DND-41 (cell line): ENCODE data around the gene DUSP6.

ENCODE experiments used
- ATAC-seq: fragments of 200-7000 bp; cut with Tn5 transposase; 3 replicates; pipeline ENCODE4 v1.9.1; 2021; ENCODE audit warnings: low read depth; ENCODE audit not compliant: insufficient read depth
- DNase-seq: peaks from one replicate; pipeline ENCODE4 v3.0.0-alpha.2; 2020
- H2AFZ ChIP-seq: 2 replicates; pipeline ENCODE4 v1.6.0; 2012; ENCODE audit warnings: low read depth, low read length
- H3K27ac ChIP-seq: 2 replicates; pipeline ENCODE4 v1.5.1; 2012; ENCODE audit warnings: low read length, inconsistent platforms
- H3K27me3 ChIP-seq: fragments of 200-600 bp; sonication (generic); 2 replicates; pipeline ENCODE4 v1.6.0; 2012; ENCODE audit warnings: low read length, mild to moderate bottlenecking, inconsistent platforms; ENCODE audit not compliant: insufficient read depth, poor library complexity
- H3K36me3 ChIP-seq: 2 replicates; pipeline ENCODE4 v1.5.1; 2012; ENCODE audit warnings: low read length, inconsistent platforms; ENCODE audit not compliant: insufficient read depth
- H3K4me1 ChIP-seq: 2 replicates; pipeline ENCODE4 v1.5.1; 2012; ENCODE audit warnings: mild to moderate bottlenecking, low read length; ENCODE audit not compliant: insufficient read depth
- H3K4me2 ChIP-seq: 2 replicates; pipeline ENCODE4 v1.6.0; 2012; ENCODE audit warnings: mild to moderate bottlenecking, moderate library complexity, low read length, inconsistent platforms; ENCODE audit not compliant: insufficient read depth
- H3K4me3 ChIP-seq, 2 experiments: fragments of 200-600 bp in 1 of 2; shearing (Covaris generic) in 1 of 2; 2 replicates each; pipeline ENCODE4 v1.5.1; 2012 to 2016; ENCODE audit warnings: inconsistent platforms in 2 of 2, low read length in 2 of 2, mild to moderate bottlenecking in 2 of 2, low read depth in 1 of 2, moderate library complexity in 1 of 2
- H3K79me2 ChIP-seq: 2 replicates; pipeline ENCODE4 v1.6.0; 2012; ENCODE audit warnings: low read length, inconsistent platforms; ENCODE audit not compliant: insufficient read depth
- H3K9ac ChIP-seq: 2 replicates; pipeline ENCODE4 v1.6.0; 2012; ENCODE audit warnings: low read depth, mild to moderate bottlenecking, inconsistent platforms, low read length, moderate library complexity
- H3K9me3 ChIP-seq: 2 replicates; pipeline ENCODE4 v1.5.1; 2012; ENCODE audit warnings: low read length, moderate library complexity, mild to moderate bottlenecking, inconsistent platforms; ENCODE audit not compliant: insufficient read depth, severe bottlenecking
- H4K20me1 ChIP-seq: 2 replicates; pipeline ENCODE4 v1.6.0; 2012; ENCODE audit warnings: low read length; ENCODE audit not compliant: insufficient read depth
- EZH2 ChIP-seq: IDR thresholded peaks from 3 replicates; pipeline ENCODE4 v1.6.1; 2012; ENCODE audit warnings: borderline replicate concordance, low read depth, mild to moderate bottlenecking, moderate library complexity, low read length, inconsistent platforms; ENCODE audit not compliant: severe bottlenecking
- TF ChIP-seq, protein P1 (sequence below): IDR thresholded peaks from 2 replicates; pipeline ENCODE4 v1.5.1; 2012; ENCODE audit warnings: borderline replicate concordance, low read length, moderate library complexity, mild to moderate bottlenecking; ENCODE audit not compliant: poor library complexity, severe bottlenecking; ENCODE audit errors: extremely low read depth

DUSP6 gene

GRCh38 chr12:89353188-89353822 is 1.0 kb upstream of the DUSP6 start:
- peak overlapping the region; percentile 29; the same call in 1 of the 2 replicates for H2AFZ ChIP-seq
- H3K4me1 ChIP-seq: peaks cover 38% of the 10 kb centered on the region
- peaks cover 60% of the 10 kb centered on the region for H3K79me2 ChIP-seq
- peak overlapping the region; percentile 20 to 57; a peak in 3 of 4 replicates for H3K4me3 ChIP-seq
- peak overlapping the region; percentile 95 for H3K27ac ChIP-seq
- peaks cover 37% of the 10 kb centered on the region for H4K20me1 ChIP-seq
- H3K9me3 ChIP-seq: no peaks in the 10 kb centered on the region
- peak overlapping the region; percentile 63 for H3K4me2 ChIP-seq
- H3K36me3 ChIP-seq: peaks cover 38% of the 10 kb centered on the region
- TF ChIP-seq, protein P1, sequence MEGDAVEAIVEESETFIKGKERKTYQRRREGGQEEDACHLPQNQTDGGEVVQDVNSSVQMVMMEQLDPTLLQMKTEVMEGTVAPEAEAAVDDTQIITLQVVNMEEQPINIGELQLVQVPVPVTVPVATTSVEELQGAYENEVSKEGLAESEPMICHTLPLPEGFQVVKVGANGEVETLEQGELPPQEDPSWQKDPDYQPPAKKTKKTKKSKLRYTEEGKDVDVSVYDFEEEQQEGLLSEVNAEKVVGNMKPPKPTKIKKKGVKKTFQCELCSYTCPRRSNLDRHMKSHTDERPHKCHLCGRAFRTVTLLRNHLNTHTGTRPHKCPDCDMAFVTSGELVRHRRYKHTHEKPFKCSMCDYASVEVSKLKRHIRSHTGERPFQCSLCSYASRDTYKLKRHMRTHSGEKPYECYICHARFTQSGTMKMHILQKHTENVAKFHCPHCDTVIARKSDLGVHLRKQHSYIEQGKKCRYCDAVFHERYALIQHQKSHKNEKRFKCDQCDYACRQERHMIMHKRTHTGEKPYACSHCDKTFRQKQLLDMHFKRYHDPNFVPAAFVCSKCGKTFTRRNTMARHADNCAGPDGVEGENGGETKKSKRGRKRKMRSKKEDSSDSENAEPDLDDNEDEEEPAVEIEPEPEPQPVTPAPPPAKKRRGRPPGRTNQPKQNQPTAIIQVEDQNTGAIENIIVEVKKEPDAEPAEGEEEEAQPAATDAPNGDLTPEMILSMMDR: no peak
- no peak for TF ChIP-seq EZH2
- ATAC-seq (peak; percentile 2), DNase-seq (peak; percentile 67)
- no peaks in the 10 kb centered on the region for H3K27me3 ChIP-seq
- peak overlapping the region; percentile 85 for H3K9ac ChIP-seq

- Histone ChIP-seq H3K9me3 (no peaks in the 10 kb centered on the region), H3K27ac (peak overlapping the region; percentile 96), H3K4me2 (peak overlapping the region; percentile 78), H3K79me2 (peaks cover 72% of the 10 kb centered on the region), H3K36me3 (peaks cover 50% of the 10 kb centered on the region), H3K27me3 (no peaks in the 10 kb centered on the region), H3K4me3 (peak overlapping the region; percentile 76 to 97), H2AFZ (no peak overlapping the region), H3K9ac (peak overlapping the region; percentile 91), H4K20me1 (peaks cover 46% of the 10 kb centered on the region), H3K4me1 (peaks cover 50% of the 10 kb centered on the region)
- DNase-seq: no peak
- ATAC-seq: no peak
- TF ChIP-seq, protein P1: no peak
- TF ChIP-seq EZH2: no peak
These were observed 134 bp downstream of the DUSP6 start for GRCh38 chr12:89352242-89352491.

DNA sequence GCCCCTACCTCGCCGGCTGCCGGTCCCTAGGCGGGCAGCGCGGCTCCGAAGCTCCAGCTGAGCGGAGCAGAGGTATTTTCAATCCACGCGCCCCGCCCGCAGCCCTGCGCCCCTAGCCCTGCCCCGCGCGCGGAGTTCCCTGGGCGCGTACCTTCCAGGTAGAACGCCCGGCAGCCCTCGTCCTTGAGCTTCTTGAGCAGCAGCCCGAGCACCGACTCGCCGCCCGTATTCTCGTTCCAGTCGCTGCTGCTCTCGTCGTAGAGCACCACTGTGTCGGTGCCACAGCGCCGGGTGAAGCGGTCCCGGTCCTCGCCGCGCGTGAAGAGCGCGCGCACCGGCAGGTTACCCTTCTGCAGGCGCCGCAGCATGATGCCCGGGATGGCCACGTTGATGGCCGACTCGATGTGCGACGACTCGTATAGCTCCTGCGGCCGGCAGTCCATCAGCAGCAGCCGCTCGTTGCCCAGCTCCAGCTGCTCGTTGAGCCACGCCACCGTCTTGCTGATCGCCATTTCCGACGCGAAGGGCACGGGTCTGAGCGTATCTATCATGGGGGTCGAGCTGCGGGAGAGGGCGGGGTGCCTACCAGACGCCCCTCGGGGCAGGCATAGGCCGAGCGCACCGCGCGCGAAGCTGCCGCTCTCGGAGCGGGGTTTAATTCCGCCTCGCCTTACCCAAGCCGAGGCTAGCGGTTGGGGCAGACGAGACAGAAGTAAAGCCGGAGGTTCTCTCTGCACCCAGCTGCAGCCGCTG is 636 bp downstream of the DUSP6 start:
- Histone ChIP-seq H4K20me1 (peaks cover 46% of the 10 kb centered on the region), H3K79me2 (peaks cover 77% of the 10 kb centered on the region), H3K4me2 (peak overlapping the region; percentile 78), H3K27me3 (no peaks in the 10 kb centered on the region), H3K4me1 (peaks cover 55% of the 10 kb centered on the region), H3K4me3 (peak overlapping the region; percentile 76 to 97), H3K9me3 (no peaks in the 10 kb centered on the region), H3K9ac (peak overlapping the region; percentile 91), H3K36me3 (peaks cover 54% of the 10 kb centered on the region), H2AFZ (no peak overlapping the region), H3K27ac (peak overlapping the region; percentile 96)
- TF ChIP-seq, protein P1: no peak
- TF ChIP-seq EZH2: no peak
- DNase-seq (no peak), ATAC-seq (peak; percentile 18)
